H1 (cell line): ENCODE measurements around the gene MAPT. TPM values are rescaled to one million over a fixed set of nuclear protein-coding genes. Genes with fewer than 3 reads are reported as not detected.
A peak's percentile ranks its signal among the peaks of the same experiment; 100 is the strongest.

Experiments
- CTCF ChIA-PET: fragments of 300-600 bp; sonication (Branson Sonifier 250); formaldehyde crosslinking; loops from one replicate; lab custom pipeline; 2021; ENCODE audit not compliant: partially characterized antibody; lab: Charles Lee
- POLR2A ChIA-PET: fragments of 300-600 bp; sonication (Branson Sonifier 250); formaldehyde crosslinking; loops from one replicate; lab custom pipeline; 2021; ENCODE audit warnings: inconsistent platforms; ENCODE audit not compliant: partially characterized antibody; lab: Charles Lee
- DNase-seq, 2 experiments: peaks; one replicate each; pipeline versions ENCODE4 v3.0.0 to v3.0.0-alpha.2; 2010 to 2022; ENCODE audit warnings: low spot score in 2 of 2, low read depth in 1 of 2, mixed read lengths in 1 of 2
- FAIRE-seq: peaks from 2 replicates; lab custom pipeline; 2011; peaks lifted over from hg19 to GRCh38; lab: Jason Lieb, UNC
- H2AFZ ChIP-seq: 2 replicates; pipeline ENCODE4 v1.8.1; 2012; ENCODE audit warnings: low read length, inconsistent platforms
- H2AK5ac ChIP-seq: 2 replicates; pipeline ENCODE4 v1.6.1; 2013; ENCODE audit warnings: low read depth, low read length
- H2BK120ac ChIP-seq: replicated peaks from 2 replicates; pipeline ENCODE3; 2013; ENCODE audit warnings: low read depth, low read length, inconsistent platforms
- H2BK12ac ChIP-seq: 2 replicates; pipeline ENCODE4 v1.6.1; 2013; ENCODE audit warnings: low read depth, low read length
- H2BK15ac ChIP-seq: 2 replicates; pipeline ENCODE4 v1.6.1; 2013; ENCODE audit warnings: low read length
- H2BK20ac ChIP-seq: 2 replicates; pipeline ENCODE4 v1.6.1; 2013; ENCODE audit warnings: low read length
- H2BK5ac ChIP-seq: 2 replicates; pipeline ENCODE4 v1.6.1; 2013; ENCODE audit warnings: low read depth, low read length
- H3K14ac ChIP-seq: 2 replicates; pipeline ENCODE4 v1.6.1; 2013; ENCODE audit warnings: inconsistent platforms; ENCODE audit not compliant: insufficient read length
- H3K18ac ChIP-seq: 2 replicates; pipeline ENCODE4 v1.6.1; 2013; ENCODE audit warnings: low read length; ENCODE audit errors: extremely low read depth
- H3K23ac ChIP-seq: 2 replicates; pipeline ENCODE4 v1.6.1; 2013; ENCODE audit warnings: inconsistent platforms; ENCODE audit not compliant: insufficient read length
- H3K23me2 ChIP-seq: 2 replicates; pipeline ENCODE4 v1.6.1; 2013; ENCODE audit warnings: low read depth, low read length
- H3K27ac ChIP-seq: 2 replicates; pipeline ENCODE4 v1.6.1; 2011; ENCODE audit warnings: low read depth, low read length, inconsistent platforms
- H3K27me3 ChIP-seq, 4 experiments: replicated peaks in 1 of 4; 1 replicate in 1 of 4; 2 replicates in 3 of 4; pipeline versions ENCODE4 v1.6.1 to v1.8.1; 2011 to 2013; ENCODE audit warnings: low read length in 3 of 4, mild to moderate bottlenecking in 3 of 4, inconsistent platforms in 2 of 4, mixed read lengths in 2 of 4, moderate library complexity in 1 of 4; ENCODE audit not compliant: control insufficient read depth in 3 of 4, insufficient read depth in 3 of 4; ENCODE audit errors: extremely low read depth in 1 of 4
- H3K36me3 ChIP-seq, 4 experiments: 2 replicates each; pipeline versions ENCODE4 v1.6.1 to v1.8.1; 2011 to 2013; ENCODE audit warnings: mild to moderate bottlenecking in 4 of 4, low read length in 3 of 4, moderate library complexity in 2 of 4, control low read depth in 1 of 4, inconsistent platforms in 1 of 4; ENCODE audit not compliant: insufficient read depth in 4 of 4, control insufficient read depth in 2 of 4
- H3K4ac ChIP-seq: replicated peaks from 2 replicates; pipeline ENCODE3; 2013; ENCODE audit warnings: low read length, low read depth, mixed read lengths, inconsistent platforms; ENCODE audit not compliant: insufficient read length
- H3K4me1 ChIP-seq, 4 experiments: replicated peaks in 1 of 4; 1 replicate in 1 of 4; 2 replicates in 3 of 4; pipeline versions ENCODE4 v1.6.1 to v1.8.1; 2011 to 2013; ENCODE audit warnings: low read length in 3 of 4, inconsistent platforms in 2 of 4, mixed read lengths in 1 of 4; ENCODE audit not compliant: insufficient read depth in 4 of 4, control insufficient read depth in 3 of 4
- H3K4me2 ChIP-seq, 2 experiments: 2 replicates each; pipeline versions ENCODE4 v1.6.1 to v1.8.1; 2011 to 2013; ENCODE audit warnings: low read depth in 2 of 2, low read length in 2 of 2, control low read depth in 1 of 2, inconsistent platforms in 1 of 2, mild to moderate bottlenecking in 1 of 2; ENCODE audit not compliant: insufficient read depth in 1 of 2
- H3K4me3 ChIP-seq, 4 experiments: fragments of 200-600, 300-600 bp in 1 of 4; sonication (generic), shearing (Covaris generic), sonication (Bioruptor Twin) in 1 of 4; 2 replicates each; pipeline versions ENCODE4 v1.5.1 to v1.8.1; 2011 to 2016; ENCODE audit warnings: low read length in 4 of 4, low read depth in 3 of 4, control low read depth in 2 of 4, inconsistent platforms in 2 of 4, mild to moderate bottlenecking in 2 of 4, mixed read lengths in 1 of 4, moderate library complexity in 1 of 4; ENCODE audit not compliant: insufficient read depth in 2 of 4; ENCODE audit errors: extremely low read depth in 1 of 4
- H3K56ac ChIP-seq: replicated peaks from 2 replicates; pipeline ENCODE3; 2013; ENCODE audit warnings: low read depth, mild to moderate bottlenecking, mixed read lengths, low read length, inconsistent platforms; ENCODE audit not compliant: insufficient read length
- H3K79me1 ChIP-seq: 2 replicates; pipeline ENCODE4 v1.6.1; 2013; ENCODE audit warnings: low read depth, low read length, control low read depth
- H3K79me2 ChIP-seq, 2 experiments: 2 replicates each; pipeline versions ENCODE4 v1.6.1 to v1.8.1; 2012 to 2013; ENCODE audit warnings: low read length in 2 of 2, mild to moderate bottlenecking in 2 of 2, inconsistent platforms in 1 of 2; ENCODE audit not compliant: insufficient read depth in 2 of 2, control insufficient read depth in 1 of 2
- H3K9ac ChIP-seq, 4 experiments: replicated peaks in 1 of 4; 1 replicate in 1 of 4; 2 replicates in 3 of 4; pipeline versions ENCODE4 v1.6.1 to v1.8.1; 2011 to 2013; ENCODE audit warnings: low read depth in 3 of 4, low read length in 3 of 4, control low read depth in 2 of 4, mild to moderate bottlenecking in 2 of 4, moderate library complexity in 2 of 4, inconsistent platforms in 1 of 4; ENCODE audit errors: extremely low read depth in 1 of 4
- H3K9me3 ChIP-seq, 2 experiments: 2 replicates each; pipeline versions ENCODE4 v1.6.1 to v1.8.1; 2012 to 2013; ENCODE audit warnings: mild to moderate bottlenecking in 2 of 2, moderate library complexity in 2 of 2, control low read depth in 1 of 2, inconsistent platforms in 1 of 2, low read depth in 1 of 2, low read length in 1 of 2, mixed read lengths in 1 of 2; ENCODE audit not compliant: insufficient read depth in 2 of 2
- H4K20me1 ChIP-seq, 2 experiments: replicated peaks in 1 of 2; 2 replicates each; pipeline versions ENCODE3 to v1.8.1; 2011 to 2013; ENCODE audit warnings: inconsistent platforms in 2 of 2, low read length in 2 of 2, mild to moderate bottlenecking in 1 of 2; ENCODE audit not compliant: insufficient read depth in 2 of 2, control insufficient read depth in 1 of 2
- H4K5ac ChIP-seq: 2 replicates; pipeline ENCODE4 v1.6.1; 2013; ENCODE audit warnings: low read length, low read depth, mixed read lengths, inconsistent platforms; ENCODE audit not compliant: insufficient read length
- H4K8ac ChIP-seq: 2 replicates; pipeline ENCODE4 v1.8.0; 2013; ENCODE audit warnings: mild to moderate bottlenecking, moderate library complexity, low read length, inconsistent platforms; ENCODE audit not compliant: insufficient read depth; ENCODE audit errors: extremely low read depth
- H4K91ac ChIP-seq: replicated peaks from 2 replicates; pipeline ENCODE3; 2013; ENCODE audit warnings: low read length, mixed read lengths, inconsistent platforms; ENCODE audit not compliant: insufficient read length
- NRF1 ChIP-seq: IDR thresholded peaks from 2 replicates; pipeline ENCODE4 v1.6.1; 2011; ENCODE audit warnings: mild to moderate bottlenecking, low read depth, low read length, improper control_type of control experiment
- SRF ChIP-seq: IDR thresholded peaks from 2 replicates; pipeline ENCODE4 v1.6.1; 2011; ENCODE audit warnings: mild to moderate bottlenecking, low read depth, low read length, moderate library complexity
- WGBS, 2 experiments: shearing (Covaris generic) in 1 of 2; methylation state at CpG; one replicate each; pipeline versions ENCODE4 v1.1.6 to v1.1.7; 2013 to 2015; ENCODE audit warnings: low lambda C conversion rate in 2 of 2, mixed read lengths in 2 of 2, inconsistent platforms in 1 of 2, low coverage in 1 of 2, missing lambda C conversion rate in 1 of 2; ENCODE audit not compliant: insufficient replicate concordance in 2 of 2, insufficient coverage in 1 of 2, insufficient read length in 1 of 2; ENCODE audit errors: extremely low coverage in 1 of 2, missing lambda C conversion rate in 1 of 2; 5-methylcytosine and 5-hydroxymethylcytosine counted together
- polyA plus RNA-seq, 7 experiments: library from polyadenylated mRNA; depleted of rRNA in 3 of 7; stranded (reverse) in 5 of 7; unstranded in 2 of 7; fragments of >200 nt in 5 of 7; fragments of 200-250 nt in 2 of 7; gene quantifications; 1 replicate in 5 of 7; 2 replicates in 1 of 7; 4 replicates in 1 of 7; pipeline versions ENCODE4 v1.2.1 to v1.2.3, GENCODE V29; 2011 to 2013; ENCODE audit warnings: missing spikeins in 2 of 7, mixed read lengths in 2 of 7
- total RNA-seq: library from RNA; stranded (reverse); fragmentation: NEBNext Ultra II Directional; extraction: Animal tissue kit (Norgen Biotek cat#: 25700); gene quantifications from 2 replicates; pipeline ENCODE4 v1.2.1, GENCODE V29; 2021
- TF ChIP-seq, protein P1 (sequence below): IDR thresholded peaks from 2 replicates; pipeline ENCODE4 v1.6.1; 2011; ENCODE audit warnings: low read depth, mild to moderate bottlenecking, low read length; ENCODE audit not compliant: insufficient read depth

Gene MAPT
- total and polyA plus RNA-seq, 2 of the 8 experiments (the other 6 are each of a cell fraction or from before 2014, with no cell fraction given): 0.54 to 1.7 TPM

DNA sequence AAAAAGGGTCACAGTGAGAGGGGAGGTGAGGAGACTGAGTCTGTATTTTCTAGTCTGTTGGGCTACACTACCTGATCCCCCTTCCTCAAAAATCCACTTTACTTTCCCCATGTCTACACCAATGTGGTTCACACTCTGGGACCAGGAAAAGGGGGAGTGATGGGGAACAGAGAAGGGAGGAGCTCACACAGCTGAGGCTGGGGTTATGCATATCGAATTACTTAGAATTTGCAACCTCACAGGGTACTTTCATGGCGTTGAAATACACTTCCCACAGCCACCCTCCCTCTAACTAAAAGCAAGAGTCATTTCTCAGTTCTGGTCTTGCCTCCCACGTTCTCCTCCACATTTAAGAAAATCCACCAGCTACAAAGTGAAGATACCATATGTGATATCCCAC is 14.1 kb downstream of the MAPT start:
- no peak overlapping the region for H4K8ac ChIP-seq
- no peak overlapping the region for H2BK12ac ChIP-seq
- no peak overlapping the region for H2BK5ac ChIP-seq
- no peak overlapping the region for H3K4me3 ChIP-seq
- H3K27ac ChIP-seq: no peak overlapping the region
- no peak overlapping the region for H3K14ac ChIP-seq
- no peak overlapping the region for H3K56ac ChIP-seq
- DNase-seq (no peak), FAIRE-seq (no peak)
- peaks cover 0 to 5% (median 4%) of the 10 kb centered on the region in 4 experiments for H3K4me1 ChIP-seq
- peak overlapping the region; percentile 4 to 17; a peak in 1 of 4 replicates for H3K4me2 ChIP-seq
- H2AFZ ChIP-seq: peak overlapping the region; percentile 57; the same call in 1 of the 2 replicates
- no peak overlapping the region for H3K18ac ChIP-seq
- no peak overlapping the region for H2BK20ac ChIP-seq
- H2BK120ac ChIP-seq: no peak overlapping the region
- H2BK15ac ChIP-seq: no peak overlapping the region
- no peaks in the 10 kb centered on the region for H3K27me3 ChIP-seq
- no peak overlapping the region for H3K23ac ChIP-seq
- no peaks in the 10 kb centered on the region for H4K20me1 ChIP-seq
- no peak overlapping the region for H2AK5ac ChIP-seq
- no peaks in the 10 kb centered on the region for H3K23me2 ChIP-seq
- H4K5ac ChIP-seq: no peak overlapping the region
- H3K36me3 ChIP-seq: no peaks in the 10 kb centered on the region
- no peak overlapping the region for H3K9ac ChIP-seq
- CTCF ChIA-PET: interaction anchor here (0.6 to 2.7 kb wide), 9 partner anchors 10 to 238 kb away, joined by 3 to 9 read pairs (median 4); no protein-coding TSS in a partner anchor
- 57% methylated on average over 3 of the region's 3 CpGs; no CpG with 5 or more reads in 1 of the 2 experiments for WGBS, 2 experiments
- no peaks in the 10 kb centered on the region for H3K79me1 ChIP-seq
- H3K79me2 ChIP-seq: no peaks in the 10 kb centered on the region
- POLR2A ChIA-PET: no interaction called here
- peaks cover 3% of the 10 kb centered on the region in 2 experiments; a peak in 2 of 4 replicates for H3K9me3 ChIP-seq
- no peak overlapping the region for H4K91ac ChIP-seq
- no peak overlapping the region for H3K4ac ChIP-seq
- TF ChIP-seq NRF1 (no peak), SRF (no peak)
- TF ChIP-seq, protein P1, sequence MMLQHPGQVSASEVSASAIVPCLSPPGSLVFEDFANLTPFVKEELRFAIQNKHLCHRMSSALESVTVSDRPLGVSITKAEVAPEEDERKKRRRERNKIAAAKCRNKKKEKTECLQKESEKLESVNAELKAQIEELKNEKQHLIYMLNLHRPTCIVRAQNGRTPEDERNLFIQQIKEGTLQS: no peak
